ENCODE results near the gene TUBA4A. TPM values are rescaled to one million over a fixed set of nuclear protein-coding genes. Genes with fewer than 3 reads are reported as not detected.

Gene TUBA4A
- total RNA-seq, 1 donor from 2014 or later = 18.0 TPM

DNA sequence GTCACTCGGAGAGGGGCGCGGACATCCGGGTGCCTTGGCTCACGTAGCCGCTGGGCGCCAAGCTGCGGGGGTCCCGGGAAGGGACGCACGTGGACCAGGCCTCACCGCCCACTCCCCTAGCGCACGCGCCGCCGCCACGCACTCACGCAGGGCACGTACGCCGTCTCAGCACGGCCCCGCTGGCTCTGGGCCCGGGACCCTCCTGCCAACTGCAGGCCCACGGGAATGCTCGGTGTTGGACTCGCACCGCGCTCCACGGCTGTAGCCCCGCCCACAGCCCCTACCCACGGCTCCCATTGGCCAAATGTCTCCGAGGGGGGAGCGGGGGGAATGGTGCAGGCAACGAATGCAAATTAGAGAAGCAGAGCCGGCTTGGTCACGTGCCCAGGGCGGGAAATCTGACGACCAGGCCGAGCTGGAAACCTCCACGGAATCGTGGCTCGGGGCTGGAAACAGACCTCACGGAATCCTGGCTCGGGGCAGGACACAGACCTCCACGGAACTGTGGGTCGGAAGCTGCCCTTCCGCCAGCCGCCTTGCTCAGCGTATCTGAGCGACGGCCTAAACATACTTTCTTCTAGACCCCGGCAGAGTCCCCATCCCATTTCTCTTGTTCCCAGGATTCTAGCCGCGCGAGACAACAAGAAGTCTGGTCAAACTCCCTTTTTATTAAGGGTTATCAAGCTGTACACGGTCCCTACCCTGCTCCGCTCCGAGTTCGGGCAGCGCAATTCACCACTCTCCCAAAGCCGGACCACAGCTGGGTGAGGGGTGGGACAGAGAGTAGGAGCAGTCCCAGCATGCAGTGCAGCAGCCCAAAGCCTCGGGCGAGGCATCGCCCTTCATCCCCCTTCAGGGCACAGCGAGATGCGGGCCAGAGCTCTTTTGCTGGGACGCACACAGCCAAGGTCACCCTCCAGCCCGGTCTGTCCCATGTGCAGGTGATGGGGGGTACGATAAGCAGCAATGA, 34.7 kb downstream of the TUBA4A start, which contains the start of gene ABCB6:
ABCB6 (minus strand) TSS at position 227 of the 970 bp plus-strand sequence. CDS start 285 bp downstream, outside the sequence.
- Histone ChIP-seq H3K27me3 (ENCODE audit: insufficient read depth, low read length) (no peaks in the 10 kb centered on the region), H3K79me2 (ENCODE audit: insufficient read depth, low read length) (peaks cover 8% of the 10 kb centered on the region), H3K9me3 (ENCODE audit: insufficient read depth, low read depth, low read length) (no peaks in the 10 kb centered on the region), H3K4me3 (ENCODE audit: insufficient read depth, low read depth, low read length) (peak within 1 kb of the TSS; percentile 60), H4K20me1 (ENCODE audit: insufficient read depth, low read length) (peaks cover 14% of the 10 kb centered on the region), H2AFZ (ENCODE audit: low read depth, low read length) (peak within 1 kb of the TSS; percentile 71), H3K4me2 (ENCODE audit: low read length) (peak within 1 kb of the TSS; percentile 87), H3K27ac (ENCODE audit: low read depth, low read length) (peak within 1 kb of the TSS; percentile 79), H3K9ac (ENCODE audit: low read length) (peak within 1 kb of the TSS; percentile 73), H3K36me3 (ENCODE audit: insufficient read depth, low read length) (peaks cover 16% of the 10 kb centered on the region), H3K4me1 (ENCODE audit: insufficient read depth, low read length) (peaks cover 23% of the 10 kb centered on the region)
- H3K27ac Mint-ChIP-seq (ENCODE audit: unreplicated experiment) = peak within 1 kb of the TSS; percentile 87
- H3K36me3 Mint-ChIP-seq (ENCODE audit: low read depth, unreplicated experiment) = peaks cover 30% of the 10 kb centered on the region
- H3K27me3 Mint-ChIP-seq (ENCODE audit: low read depth, unreplicated experiment) = no peaks in the 10 kb centered on the region
- DNase-seq (ENCODE audit: low read depth) = peak; percentile 79
- no peak for FAIRE-seq
- no peaks in the 10 kb centered on the region for H3K9me3 Mint-ChIP-seq (ENCODE audit: unreplicated experiment)
- H3K4me3 Mint-ChIP-seq (ENCODE audit: unreplicated experiment) = peak within 1 kb of the TSS; percentile 86
- TF ChIP-seq EZH2 (IDR thresholded peaks at IDR 0.05; ENCODE audit: insufficient read depth, low read length) (no peak), CTCF (IDR thresholded peaks at IDR 0.05; ENCODE audit: insufficient read depth, low read depth, low read length) (no peak)
- H3K4me1 Mint-ChIP-seq (ENCODE audit: low read depth, unreplicated experiment) = peaks cover 6% of the 10 kb centered on the region

- peaks cover 23% of the 10 kb centered on the region for H3K4me1 ChIP-seq (ENCODE audit: insufficient read depth, low read length)
- Mint-ChIP-seq H3K9me3 (ENCODE audit: unreplicated experiment) (no peaks in the 10 kb centered on the region), H3K27ac (ENCODE audit: unreplicated experiment) (peak overlapping the region; percentile 87), H3K4me3 (ENCODE audit: unreplicated experiment) (peak overlapping the region; percentile 86), H3K4me1 (ENCODE audit: low read depth, unreplicated experiment) (peaks cover 6% of the 10 kb centered on the region), H3K27me3 (ENCODE audit: low read depth, unreplicated experiment) (no peaks in the 10 kb centered on the region), H3K36me3 (ENCODE audit: low read depth, unreplicated experiment) (peaks cover 26% of the 10 kb centered on the region)
- H3K9me3 ChIP-seq (ENCODE audit: insufficient read depth, low read depth, low read length) = no peaks in the 10 kb centered on the region
- TF ChIP-seq CTCF (IDR thresholded peaks at IDR 0.05; ENCODE audit: insufficient read depth, low read depth, low read length) = no peak
- TF ChIP-seq EZH2 (IDR thresholded peaks at IDR 0.05; ENCODE audit: insufficient read depth, low read length) = no peak
- H3K27me3 ChIP-seq (ENCODE audit: insufficient read depth, low read length) = no peaks in the 10 kb centered on the region
- peaks cover 8% of the 10 kb centered on the region for H3K79me2 ChIP-seq (ENCODE audit: insufficient read depth, low read length)
- H2AFZ ChIP-seq (ENCODE audit: low read depth, low read length) = peak overlapping the region; percentile 71
- DNase-seq (ENCODE audit: low read depth) = peak; percentile 66
- peak overlapping the region; percentile 60 for H3K4me3 ChIP-seq (ENCODE audit: insufficient read depth, low read depth, low read length)
- H4K20me1 ChIP-seq (ENCODE audit: insufficient read depth, low read length) = peaks cover 14% of the 10 kb centered on the region
- FAIRE-seq = no peak
- H3K4me2 ChIP-seq (ENCODE audit: low read length) = peak overlapping the region; percentile 87
- peaks cover 11% of the 10 kb centered on the region for H3K36me3 ChIP-seq (ENCODE audit: insufficient read depth, low read length)
- peak overlapping the region; percentile 73 for H3K9ac ChIP-seq (ENCODE audit: low read length)
- H3K27ac ChIP-seq (ENCODE audit: low read depth, low read length) = peak overlapping the region; percentile 79
Observed at GRCh38 chr2:219218217-219218731, 35.4 kb downstream of the TUBA4A start.

Measured in astrocyte (in vitro differentiated cells and primary cell).